Psoas muscle (tissue), 8 donors: Measurements from ENCODE around the gene RCC2. TPM values are rescaled to one million over a fixed set of nuclear protein-coding genes. Genes with fewer than 3 reads are reported as not detected.

Experiments used
- ATAC-seq, 4 donors: fragments of 200-7000 bp; cut with Tn5 transposase; one replicate each; pipeline ENCODE4 v1.9.1; 2020; ENCODE audit warnings: moderate library complexity in 3 of 4, mild to moderate bottlenecking in 2 of 4
- DNase-seq, 2 donors: peaks; one replicate each; pipeline ENCODE4 v3.0.0-alpha.2; 2020
- H3K27ac ChIP-seq: fragments of 200-600 bp; one replicate; pipeline ENCODE4 v1.8.0; 2022
- H3K27me3 ChIP-seq, 3 donors: fragments of 200-600 bp in 1 of 3; one replicate each; pipeline versions ENCODE4 v1.6.1 to v1.8.0; 2013 to 2022; ENCODE audit warnings: low read length in 2 of 3, mild to moderate bottlenecking in 2 of 3, moderate library complexity in 1 of 3; ENCODE audit not compliant: insufficient read depth in 3 of 3
- H3K36me3 ChIP-seq, 2 donors: fragments of 200-600 bp in 1 of 2; one replicate each; pipeline versions ENCODE4 v1.6.1 to v1.8.0; 2013 to 2022; ENCODE audit warnings: low read depth in 1 of 2, mild to moderate bottlenecking in 1 of 2, moderate library complexity in 1 of 2; ENCODE audit not compliant: insufficient read depth in 1 of 2
- H3K4me1 ChIP-seq: fragments of 200-600 bp; one replicate; pipeline ENCODE4 v1.8.0; 2022
- H3K4me3 ChIP-seq: fragments of 200-600 bp; one replicate; pipeline ENCODE4 v1.8.0; 2022; ENCODE audit warnings: mild to moderate bottlenecking
- H3K9me3 ChIP-seq: fragments of 200-600 bp; one replicate; pipeline ENCODE4 v1.8.0; 2022
- WGBS, 3 donors: extraction: QIAGEN DNeasy Blood & Tissue Kit; methylation state at CpG; one replicate each; pipeline versions ENCODE4 v1.1.6 to v1.1.7; 2013; 5-methylcytosine and 5-hydroxymethylcytosine counted together
- intact Hi-C, 2 donors: fragments of 100-400 bp; cut with DNase I; formaldehyde crosslinking; loops; one replicate each; pipeline versions ENCODE4 v1.11.0 to v1.14.2; 2022
- polyA plus RNA-seq, 3 donors: library from polyadenylated mRNA; stranded (reverse); fragments of 200-250 nt; gene quantifications; one replicate each; pipeline ENCODE4 v1.2.3, GENCODE V29; 2013
- total RNA-seq, 4 donors: library from RNA; stranded (reverse); fragmentation: NEBNext Ultra II Directional in 2 of 4; extraction: Animal tissue kit (Norgen Biotek cat#: 25700) in 2 of 4; gene quantifications; one replicate each; pipeline versions ENCODE4 v1.2.1 to v1.2.4, GENCODE V29; 2021 to 2023
- TF ChIP-seq, protein P1 (sequence below): fragments of 200-600 bp; IDR thresholded peaks from one replicate; pipeline ENCODE4 v1.8.0; 2022; ENCODE audit warnings: antibody characterized with exemption
- donor health status: healthy with polysubstance abuse.
- donor health status: DM: no; HTN: no; CAD: no; lungs with moderate emphysema.
- donor health status: Bipolar disorder and iron deficiency.
- donor health status: healthy.
- donor health status: DM: yes; HTN: yes; CAD: no.
- donor health status: DM: no; HTN: no; CAD: no.
- donor health status: DM: no; HTN: no; CAD: no.
- donor health status: DM: yes; HTN: yes; CAD: no.

RCC2 gene
- total and polyA plus RNA-seq, 7 donors = 6.8 to 18.7 (median 10.6) TPM

DNA sequence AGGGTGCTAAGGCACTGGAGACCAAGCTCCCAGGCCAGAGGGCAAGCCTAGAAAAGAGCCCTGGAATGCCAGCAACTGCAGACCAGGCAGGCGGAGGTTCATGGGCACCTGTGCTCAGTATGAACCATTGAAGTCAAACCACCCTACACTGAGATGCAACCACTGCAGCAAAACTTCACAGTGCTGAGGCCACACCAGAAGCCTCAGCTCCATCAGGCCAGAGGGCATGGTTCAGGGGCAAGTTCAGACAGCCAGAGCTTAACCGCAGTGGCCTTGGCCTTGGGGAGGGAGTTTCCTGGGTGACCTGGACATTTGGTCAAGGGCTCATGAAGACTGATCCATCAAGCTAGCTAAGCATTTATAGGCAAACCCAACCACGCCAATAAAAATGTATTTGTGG is 7.1 kb downstream of the RCC2 start:
- H3K4me3 ChIP-seq = no peak overlapping the region
- peaks cover 6% of the 10 kb centered on the region for H3K4me1 ChIP-seq
- WGBS, 3 donors = 92 to 100% (median 93%) methylated on average over 3 of the region's 3 CpGs
- no peak for ATAC-seq
- no peaks in the 10 kb centered on the region for H3K9me3 ChIP-seq
- no peak overlapping the region for H3K27ac ChIP-seq
- no peak for DNase-seq
- peaks cover 9 to 50% of the 10 kb centered on the region in 2 donors for H3K36me3 ChIP-seq
- intact Hi-C loops = loop anchor here in 1 of 2 donors (10.0 kb wide), 1 partner anchor 182 kb away; no protein-coding TSS in a partner anchor
- no peaks in the 10 kb centered on the region for H3K27me3 ChIP-seq
- TF ChIP-seq, protein P1, sequence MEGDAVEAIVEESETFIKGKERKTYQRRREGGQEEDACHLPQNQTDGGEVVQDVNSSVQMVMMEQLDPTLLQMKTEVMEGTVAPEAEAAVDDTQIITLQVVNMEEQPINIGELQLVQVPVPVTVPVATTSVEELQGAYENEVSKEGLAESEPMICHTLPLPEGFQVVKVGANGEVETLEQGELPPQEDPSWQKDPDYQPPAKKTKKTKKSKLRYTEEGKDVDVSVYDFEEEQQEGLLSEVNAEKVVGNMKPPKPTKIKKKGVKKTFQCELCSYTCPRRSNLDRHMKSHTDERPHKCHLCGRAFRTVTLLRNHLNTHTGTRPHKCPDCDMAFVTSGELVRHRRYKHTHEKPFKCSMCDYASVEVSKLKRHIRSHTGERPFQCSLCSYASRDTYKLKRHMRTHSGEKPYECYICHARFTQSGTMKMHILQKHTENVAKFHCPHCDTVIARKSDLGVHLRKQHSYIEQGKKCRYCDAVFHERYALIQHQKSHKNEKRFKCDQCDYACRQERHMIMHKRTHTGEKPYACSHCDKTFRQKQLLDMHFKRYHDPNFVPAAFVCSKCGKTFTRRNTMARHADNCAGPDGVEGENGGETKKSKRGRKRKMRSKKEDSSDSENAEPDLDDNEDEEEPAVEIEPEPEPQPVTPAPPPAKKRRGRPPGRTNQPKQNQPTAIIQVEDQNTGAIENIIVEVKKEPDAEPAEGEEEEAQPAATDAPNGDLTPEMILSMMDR = no peak

DNA sequence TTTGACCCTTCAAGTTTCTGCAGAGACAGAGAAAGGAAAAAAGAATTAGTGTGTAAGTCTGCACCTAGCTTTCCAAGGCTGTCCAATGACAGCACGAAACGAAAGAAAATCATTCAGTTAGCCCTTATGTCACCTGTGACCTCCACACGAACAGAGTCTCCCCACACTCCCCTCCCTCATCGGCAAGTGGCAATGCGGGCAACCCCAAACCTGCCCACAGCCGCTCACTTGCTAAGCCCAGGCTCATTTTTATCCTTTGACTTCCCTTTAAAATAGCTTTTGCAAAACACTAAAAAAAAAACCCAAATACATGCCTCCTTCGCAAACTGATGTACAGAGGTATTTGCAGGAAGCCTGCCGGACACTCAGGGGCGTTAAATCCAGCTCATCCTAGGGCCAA is 10.3 kb downstream of the RCC2 start:
- Histone ChIP-seq H3K27me3 (no peaks in the 10 kb centered on the region), H3K27ac (no peak overlapping the region), H3K9me3 (no peaks in the 10 kb centered on the region), H3K4me1 (no peaks in the 10 kb centered on the region), H3K4me3 (no peak overlapping the region), H3K36me3 (peaks cover 9 to 69% of the 10 kb centered on the region in 2 donors)
- no peak for ATAC-seq
- DNase-seq = no peak
- 92 to 96% (median 94%) methylated on average over 9 of the region's 9 CpGs for WGBS, 3 donors
- TF ChIP-seq, protein P1 = no peak
- intact Hi-C loops = no loop called here

DNA sequence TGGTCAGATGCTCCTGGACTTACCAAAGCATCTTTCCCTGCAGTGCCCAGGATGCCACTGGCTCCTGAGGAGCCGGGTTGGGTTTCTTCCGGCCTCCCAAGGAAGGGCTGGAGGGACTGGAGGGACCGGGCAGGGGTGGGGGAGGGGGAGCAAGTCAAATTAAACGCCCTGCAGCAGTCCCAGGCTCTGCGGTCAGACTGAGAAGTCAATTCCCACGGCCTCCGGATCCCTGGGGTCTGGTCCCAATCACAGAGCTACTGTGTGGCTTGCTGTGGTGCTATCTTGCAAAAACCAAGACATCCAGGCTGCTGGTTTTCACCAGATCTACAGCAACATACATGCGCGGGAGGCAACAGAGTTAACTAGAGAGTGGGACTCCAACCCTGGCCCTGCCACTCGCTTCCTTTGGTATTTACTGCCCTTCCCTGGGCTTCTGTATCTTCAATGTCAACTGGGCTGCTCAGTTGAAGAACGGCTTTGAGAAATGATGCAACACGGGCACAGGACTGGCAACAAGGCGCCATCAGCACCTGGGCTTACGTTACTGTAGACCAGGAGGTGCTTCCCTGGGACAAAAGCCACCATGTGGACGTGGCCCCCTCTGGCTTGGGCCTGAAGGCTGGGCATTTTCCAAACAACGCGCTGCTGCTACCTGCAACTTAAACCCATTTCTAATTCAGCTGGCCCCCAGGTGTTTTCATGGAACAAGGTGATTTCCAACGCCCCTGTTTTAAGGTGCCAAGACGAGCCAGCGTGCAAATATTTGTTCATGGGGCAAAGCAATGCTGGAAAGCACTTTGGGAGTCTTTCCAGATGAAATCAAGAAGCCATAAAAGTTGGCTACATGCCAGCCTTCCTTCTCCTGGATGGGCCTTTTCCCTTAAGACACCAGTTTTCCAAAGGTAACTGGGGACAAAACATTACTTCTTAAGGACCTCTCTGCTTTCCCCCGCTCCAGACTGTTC is 11.5 kb downstream of the RCC2 start:
- no peak overlapping the region for H3K27ac ChIP-seq
- H3K36me3 ChIP-seq = peaks cover 9 to 69% of the 10 kb centered on the region in 2 donors
- no peaks in the 10 kb centered on the region for H3K9me3 ChIP-seq
- H3K27me3 ChIP-seq = no peaks in the 10 kb centered on the region
- no peaks in the 10 kb centered on the region for H3K4me1 ChIP-seq
- ATAC-seq (no peak), DNase-seq (no peak)
- intact Hi-C loops = no loop called here
- 86 to 88% (median 88%) methylated on average over 21 of the region's 21 CpGs for WGBS, 3 donors
- TF ChIP-seq, protein P1 = no peak
- H3K4me3 ChIP-seq = no peak overlapping the region

DNA sequence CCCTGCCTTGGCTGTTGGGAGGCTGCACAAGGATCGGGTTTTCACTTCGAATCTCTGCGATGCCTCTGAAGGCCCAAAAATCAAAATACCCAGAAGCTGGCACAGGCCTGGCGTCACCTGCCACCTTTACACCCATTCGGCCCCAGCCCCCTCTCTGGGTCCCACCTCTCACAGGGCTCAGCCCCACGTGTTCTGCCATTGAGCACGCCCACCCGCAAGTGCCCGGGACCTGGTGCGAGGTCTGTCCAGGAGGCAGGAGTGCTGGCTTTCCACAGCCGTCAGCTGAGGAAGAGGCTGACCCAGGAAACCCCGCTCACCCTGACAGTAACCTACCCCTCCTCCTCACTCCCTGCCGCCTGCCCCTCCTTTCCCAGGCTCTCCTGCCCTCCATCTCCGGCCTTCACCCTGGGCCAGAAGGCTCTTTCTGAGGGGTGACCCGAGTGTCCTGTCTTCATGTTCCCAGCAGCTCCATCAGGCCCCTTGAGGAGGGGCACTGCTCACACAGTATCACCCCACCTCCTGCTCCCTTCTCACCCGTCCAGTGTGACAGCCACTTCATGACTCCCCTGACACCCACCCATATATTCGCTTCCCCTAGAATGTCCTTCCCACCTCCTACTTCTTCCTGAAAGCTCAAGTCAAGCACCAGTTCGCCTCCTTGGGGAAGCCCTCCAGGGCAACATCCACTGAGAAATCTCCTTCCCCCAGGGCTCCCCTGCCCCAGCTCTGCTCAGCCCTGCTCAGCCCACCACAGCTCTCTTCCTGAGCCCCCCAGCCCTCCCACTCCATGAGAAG is 13.5 kb downstream of the RCC2 start:
- H3K27ac ChIP-seq = no peak overlapping the region
- DNase-seq = no peak

More for the DNA sequence above, 13.5 kb downstream of the RCC2 start:
- TF ChIP-seq, protein P1 = no peak
- no peaks in the 10 kb centered on the region for H3K4me1 ChIP-seq
- intact Hi-C loops = no loop called here
- H3K9me3 ChIP-seq = no peaks in the 10 kb centered on the region
- 91 to 97% (median 96%) methylated on average over 18 of the region's 18 CpGs for WGBS, 3 donors
- peaks cover 6 to 80% of the 10 kb centered on the region in 2 donors for H3K36me3 ChIP-seq
- H3K4me3 ChIP-seq = no peak overlapping the region
- ATAC-seq = no peak
- no peaks in the 10 kb centered on the region for H3K27me3 ChIP-seq
